ENCODE data around the gene CASP7. TPM values are rescaled to one million over a fixed set of nuclear protein-coding genes. Genes with fewer than 3 reads are reported as not detected.

The CASP7 gene
- total and polyA plus RNA-seq, 8 donors: 34.0 to 50.5 (median 43.7) TPM

- H3K27ac ChIP-seq: no peak overlapping the region
- H3K36me3 ChIP-seq: no peaks in the 10 kb centered on the region
- TF ChIP-seq CTCF (IDR thresholded peaks at IDR 0.05): no peak
- H3K9me3 ChIP-seq: no peaks in the 10 kb centered on the region
- ATAC-seq (no peak), DNase-seq (no peak)
- H3K4me1 ChIP-seq: peaks cover 0 to 4% of the 10 kb centered on the region in 2 donors
- intact Hi-C loops (cut with DNase I): no loop called here
- no peak overlapping the region for H3K4me3 ChIP-seq
- H3K27me3 ChIP-seq: no peaks in the 10 kb centered on the region
Measured at GRCh38 chr10:113639966-113640365, 39.7 kb upstream of the CASP7 start.

DNA sequence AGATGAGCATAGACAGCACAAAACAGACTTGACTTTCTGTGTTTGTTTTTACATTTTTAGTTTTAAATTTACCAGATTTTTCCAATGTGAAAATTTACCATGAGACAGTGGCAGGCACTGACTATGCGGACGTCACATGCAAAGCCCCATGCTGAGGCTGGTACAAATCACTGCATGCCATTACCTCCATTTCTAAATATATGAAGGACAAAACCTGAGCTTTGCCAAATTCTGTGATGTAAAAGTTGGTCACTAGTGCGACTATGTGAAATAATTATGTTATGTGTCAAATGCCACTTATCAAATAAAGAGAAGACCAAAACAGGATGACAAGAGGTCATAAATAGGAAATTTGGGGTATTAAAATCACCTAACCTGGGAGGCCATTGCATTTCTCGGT lies 38.0 kb upstream of the CASP7 start:
- H3K4me1 ChIP-seq: peaks cover 0 to 4% of the 10 kb centered on the region in 2 donors
- H3K27ac ChIP-seq: no peak overlapping the region
- DNase-seq (no peak), ATAC-seq (no peak)
- H3K9me3 ChIP-seq: no peaks in the 10 kb centered on the region
- no peak overlapping the region for H3K4me3 ChIP-seq
- no peaks in the 10 kb centered on the region for H3K27me3 ChIP-seq
- no peak for TF ChIP-seq CTCF (IDR thresholded peaks at IDR 0.05)
- no peaks in the 10 kb centered on the region for H3K36me3 ChIP-seq
- intact Hi-C loops (cut with DNase I): no loop called here

DNA sequence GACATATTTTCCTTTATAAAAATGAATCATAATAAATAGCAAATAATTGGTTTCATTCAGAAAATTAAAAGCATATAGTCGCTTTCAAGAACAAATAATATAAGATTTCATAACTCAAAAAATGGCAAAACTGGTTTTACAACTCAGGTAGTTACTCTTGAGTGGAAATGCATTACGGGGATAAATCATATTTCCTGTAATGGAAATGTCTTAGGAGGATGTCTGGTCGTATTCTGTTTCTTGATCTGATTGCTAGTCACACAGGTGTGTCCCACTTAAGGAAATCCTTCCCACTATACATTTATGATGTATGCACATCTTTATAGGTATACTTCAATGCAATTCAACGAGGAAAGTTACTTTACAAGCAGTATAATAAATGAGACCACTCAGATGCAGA lies 36.5 kb upstream of the CASP7 start:
- Histone ChIP-seq H3K4me3 (no peak overlapping the region), H3K27me3 (no peaks in the 10 kb centered on the region), H3K4me1 (peaks cover 0 to 4% of the 10 kb centered on the region in 2 donors), H3K9me3 (no peaks in the 10 kb centered on the region), H3K36me3 (no peaks in the 10 kb centered on the region), H3K27ac (no peak overlapping the region)
- no peak for TF ChIP-seq CTCF (IDR thresholded peaks at IDR 0.05)
- ATAC-seq: no peak
- intact Hi-C loops (cut with DNase I): no loop called here
- DNase-seq: no peak

DNA sequence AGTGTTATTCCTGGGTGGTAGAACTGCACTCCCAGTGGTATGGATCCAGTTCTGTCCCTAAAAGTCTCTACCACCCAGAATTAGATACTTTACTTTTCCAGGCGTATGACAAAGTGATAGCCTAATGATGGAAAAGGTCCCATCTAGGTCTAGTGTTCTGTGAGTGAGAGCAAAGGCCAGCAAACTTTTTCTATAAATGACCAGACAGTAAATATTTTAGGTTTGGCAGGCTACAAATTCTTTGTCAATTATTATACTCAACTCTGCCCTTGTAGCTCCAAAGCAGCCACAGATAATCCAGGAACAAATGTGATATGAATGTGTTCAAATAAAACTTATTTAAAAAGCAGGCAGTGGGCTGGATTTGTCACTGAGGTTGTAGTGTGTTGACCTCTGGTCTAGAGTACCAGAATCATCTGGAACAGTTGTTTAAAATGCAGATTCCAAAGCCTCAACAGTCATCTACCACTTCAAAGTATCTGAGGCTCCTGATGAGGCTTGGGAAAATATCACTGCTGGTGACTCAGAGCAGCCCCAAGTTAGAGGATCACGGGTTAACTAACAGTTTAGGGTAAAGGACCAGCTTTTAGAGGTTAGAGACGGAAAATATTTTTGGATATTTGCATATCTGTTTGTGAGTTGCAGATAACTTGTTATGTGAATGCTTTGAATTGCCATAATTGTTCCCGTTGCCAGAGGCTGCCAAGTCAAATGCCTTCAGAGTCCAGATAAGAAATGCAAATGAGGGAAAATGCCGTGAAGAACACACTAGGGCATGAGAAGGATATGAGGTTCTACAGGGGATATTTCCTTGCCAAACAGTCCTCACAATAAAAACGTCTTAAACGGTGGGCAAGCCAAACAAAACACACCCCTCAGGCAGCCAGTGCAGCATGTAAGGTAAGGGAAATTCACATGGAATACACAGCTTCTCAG lies 35.3 kb upstream of the CASP7 start:
- no peaks in the 10 kb centered on the region for H3K27me3 ChIP-seq
- peaks cover 0 to 4% of the 10 kb centered on the region in 2 donors for H3K4me1 ChIP-seq
- no peaks in the 10 kb centered on the region for H3K9me3 ChIP-seq
- no peaks in the 10 kb centered on the region for H3K36me3 ChIP-seq
- no peak overlapping the region for H3K27ac ChIP-seq
- TF ChIP-seq CTCF (IDR thresholded peaks at IDR 0.05): no peak
- ATAC-seq: peak; percentile 73
- H3K4me3 ChIP-seq: no peak overlapping the region
- intact Hi-C loops (cut with DNase I): no loop called here
- DNase-seq: no peak

- Histone ChIP-seq H3K4me1 (peaks cover 0 to 4% of the 10 kb centered on the region in 2 donors), H3K27me3 (no peaks in the 10 kb centered on the region), H3K27ac (no peak overlapping the region), H3K36me3 (no peaks in the 10 kb centered on the region), H3K9me3 (no peaks in the 10 kb centered on the region), H3K4me3 (no peak overlapping the region)
- ATAC-seq (peak; percentile 24), DNase-seq (no peak)
- intact Hi-C loops (cut with DNase I): no loop called here
- no peak for TF ChIP-seq CTCF (IDR thresholded peaks at IDR 0.05)
Measured at GRCh38 chr10:113646336-113647201, 33.1 kb upstream of the CASP7 start.

Measured in left lung (tissue), 10 donors.